ENCODE results near the gene MGMT. TPM values are rescaled to one million over a fixed set of nuclear protein-coding genes. Genes with fewer than 3 reads are reported as not detected.

Gene MGMT
- total RNA-seq, 3 donors from 2014 or later, result 15.4 to 17.5 (median 16.3) TPM

- H3K4me1 ChIP-seq (ENCODE audit: low read depth), result no peaks in the 10 kb centered on the region
- no peaks in the 10 kb centered on the region for H3K9me3 ChIP-seq
- no peak for DNase-seq
- no peaks in the 10 kb centered on the region for H3K36me3 ChIP-seq (ENCODE audit: low read depth)
- no peak for ATAC-seq
- no peak for TF ChIP-seq CTCF (IDR thresholded peaks at IDR 0.05)
- intact Hi-C loops (cut with DNase I, micrococcal nuclease), result no loop called here
- no peak overlapping the region for H3K4me3 ChIP-seq
These were observed 26.2 kb upstream of the MGMT start for GRCh38 chr10:129440722-129441316.

- no peak for TF ChIP-seq CTCF (IDR thresholded peaks at IDR 0.05)
- intact Hi-C loops (cut with DNase I, micrococcal nuclease), result no loop called here
- Histone ChIP-seq H3K9me3 (no peaks in the 10 kb centered on the region), H3K4me1 (ENCODE audit: low read depth) (no peaks in the 10 kb centered on the region), H3K4me3 (no peak overlapping the region), H3K36me3 (ENCODE audit: low read depth) (no peaks in the 10 kb centered on the region)
- no peak for ATAC-seq
- DNase-seq, result no peak
These were observed 25.6 kb upstream of the MGMT start for GRCh38 chr10:129441372-129442009.

- TF ChIP-seq CTCF (IDR thresholded peaks at IDR 0.05), result no peak
- ATAC-seq, result no peak
- intact Hi-C loops (cut with DNase I, micrococcal nuclease), result no loop called here
These were observed 24.2 kb upstream of the MGMT start for GRCh38 chr10:129442866-129443265.

GRCh38 chr10:129444359-129444758, 22.7 kb upstream of the MGMT start:
- ATAC-seq, result no peak
- intact Hi-C loops (cut with DNase I, micrococcal nuclease), result no loop called here
- H3K4me3 ChIP-seq, result no peak overlapping the region
- no peaks in the 10 kb centered on the region for H3K36me3 ChIP-seq (ENCODE audit: low read depth)
- no peak for DNase-seq
- H3K9me3 ChIP-seq, result no peaks in the 10 kb centered on the region
- TF ChIP-seq CTCF (IDR thresholded peaks at IDR 0.05), result no peak
- H3K4me1 ChIP-seq (ENCODE audit: low read depth), result no peaks in the 10 kb centered on the region

More at GRCh38 chr10:129442866-129443265, 24.2 kb upstream of the MGMT start:
- DNase-seq, result no peak
- no peaks in the 10 kb centered on the region for H3K9me3 ChIP-seq
- H3K36me3 ChIP-seq (ENCODE audit: low read depth), result no peaks in the 10 kb centered on the region
- H3K4me3 ChIP-seq, result no peak overlapping the region
- no peaks in the 10 kb centered on the region for H3K4me1 ChIP-seq (ENCODE audit: low read depth)

- DNase-seq, result no peak
- Histone ChIP-seq H3K9me3 (no peaks in the 10 kb centered on the region), H3K36me3 (ENCODE audit: low read depth) (no peaks in the 10 kb centered on the region), H3K4me1 (ENCODE audit: low read depth) (no peaks in the 10 kb centered on the region), H3K4me3 (no peak overlapping the region)
- TF ChIP-seq CTCF (IDR thresholded peaks at IDR 0.05), result no peak
- no peak for ATAC-seq
- intact Hi-C loops (cut with DNase I, micrococcal nuclease), result no loop called here
These were observed 21.4 kb upstream of the MGMT start for GRCh38 chr10:129445436-129446182.

Data from mucosa of descending colon (tissue), 3 donors.